GM12872 (cell line): ENCODE data around the gene USP48.

Experiments
- CTCF ChIP-seq: IDR thresholded peaks from 3 replicates; pipeline ENCODE4 v1.5.1; 2011; ENCODE audit warnings: low read depth, mild to moderate bottlenecking, low read length, moderate library complexity; ENCODE audit not compliant: insufficient read depth

USP48 gene

GRCh38 chr1:21724570-21724969 is 58.4 kb downstream of the USP48 start:
- no peak for TF ChIP-seq CTCF

GRCh38 chr1:21724098-21724497 is 58.9 kb downstream of the USP48 start:
- TF ChIP-seq CTCF = no peak

- TF ChIP-seq CTCF = no peak
These were observed 61.5 kb downstream of the USP48 start for GRCh38 chr1:21721295-21721985.

- TF ChIP-seq CTCF = no peak
These were observed 66.8 kb downstream of the USP48 start for GRCh38 chr1:21716169-21716568.

GRCh38 chr1:21707891-21708290 is 75.1 kb downstream of the USP48 start:
- TF ChIP-seq CTCF = no peak

GRCh38 chr1:21707086-21707840 is 75.7 kb downstream of the USP48 start:
- TF ChIP-seq CTCF = no peak

- TF ChIP-seq CTCF = no peak
These were observed 76.7 kb downstream of the USP48 start for GRCh38 chr1:21706151-21706835.
